Stimulated activated naive CD8-positive, alpha-beta T cell treated with anti-CD3 and anti-CD28 coated beads, Interleukin-15, Interleukin-2, amounts not matched to agents 100 ng/mL and 50 ng/mL, for 24 hours (primary cell): Measurements from ENCODE around the gene CBLIF.
"Not testable (repeated sequence)": the region's sequence is repeated elsewhere in the genome, so short reads cannot be mapped to it uniquely, and the experiment has no call there.

Experiments
- H3K27ac Mint-ChIP-seq: one replicate; pipeline ENCODE4 v1.8.0; 2021; ENCODE audit warnings: mild to moderate bottlenecking, mixed read lengths
- H3K27me3 Mint-ChIP-seq: one replicate; pipeline ENCODE4 v1.8.0; 2021; ENCODE audit warnings: mixed read lengths
- H3K36me3 Mint-ChIP-seq: one replicate; pipeline ENCODE4 v1.8.0; 2021; ENCODE audit warnings: low read depth, mixed read lengths
- H3K4me1 Mint-ChIP-seq: one replicate; pipeline ENCODE4 v1.8.0; 2021; ENCODE audit warnings: low read depth, mixed read lengths
- H3K4me3 Mint-ChIP-seq: one replicate; pipeline ENCODE4 v1.8.0; 2021; ENCODE audit warnings: mild to moderate bottlenecking, mixed read lengths
- H3K9me3 Mint-ChIP-seq: one replicate; pipeline ENCODE4 v1.8.0; 2021; ENCODE audit warnings: mixed read lengths

CBLIF gene

DNA sequence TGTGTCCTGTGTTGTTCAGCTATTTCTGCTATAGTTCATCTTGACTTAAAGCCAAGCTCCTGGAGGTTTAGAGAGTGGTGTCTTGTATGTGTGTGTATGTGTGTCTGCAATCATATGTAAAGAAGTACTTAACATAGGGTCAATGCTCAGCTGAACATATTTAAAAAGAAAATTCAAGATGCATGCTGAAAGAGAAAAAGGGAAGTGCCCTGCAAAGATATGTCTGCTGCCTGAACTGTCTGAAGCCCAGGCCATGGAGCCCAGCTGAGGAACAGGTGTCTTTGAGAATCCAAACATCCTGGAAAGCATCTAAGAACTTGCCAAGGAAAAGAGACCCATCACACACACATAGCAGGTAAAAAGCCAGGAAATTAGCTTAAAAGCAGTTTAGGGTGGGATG is 14.4 kb upstream of the CBLIF start:
- Mint-ChIP-seq H3K36me3 (no peaks in the 10 kb centered on the region), H3K4me1 (peaks cover 32% of the 10 kb centered on the region), H3K27me3 (peaks cover 11% of the 10 kb centered on the region), H3K4me3 (no peak overlapping the region), H3K9me3 (no peaks in the 10 kb centered on the region), H3K27ac (no peak overlapping the region)

DNA sequence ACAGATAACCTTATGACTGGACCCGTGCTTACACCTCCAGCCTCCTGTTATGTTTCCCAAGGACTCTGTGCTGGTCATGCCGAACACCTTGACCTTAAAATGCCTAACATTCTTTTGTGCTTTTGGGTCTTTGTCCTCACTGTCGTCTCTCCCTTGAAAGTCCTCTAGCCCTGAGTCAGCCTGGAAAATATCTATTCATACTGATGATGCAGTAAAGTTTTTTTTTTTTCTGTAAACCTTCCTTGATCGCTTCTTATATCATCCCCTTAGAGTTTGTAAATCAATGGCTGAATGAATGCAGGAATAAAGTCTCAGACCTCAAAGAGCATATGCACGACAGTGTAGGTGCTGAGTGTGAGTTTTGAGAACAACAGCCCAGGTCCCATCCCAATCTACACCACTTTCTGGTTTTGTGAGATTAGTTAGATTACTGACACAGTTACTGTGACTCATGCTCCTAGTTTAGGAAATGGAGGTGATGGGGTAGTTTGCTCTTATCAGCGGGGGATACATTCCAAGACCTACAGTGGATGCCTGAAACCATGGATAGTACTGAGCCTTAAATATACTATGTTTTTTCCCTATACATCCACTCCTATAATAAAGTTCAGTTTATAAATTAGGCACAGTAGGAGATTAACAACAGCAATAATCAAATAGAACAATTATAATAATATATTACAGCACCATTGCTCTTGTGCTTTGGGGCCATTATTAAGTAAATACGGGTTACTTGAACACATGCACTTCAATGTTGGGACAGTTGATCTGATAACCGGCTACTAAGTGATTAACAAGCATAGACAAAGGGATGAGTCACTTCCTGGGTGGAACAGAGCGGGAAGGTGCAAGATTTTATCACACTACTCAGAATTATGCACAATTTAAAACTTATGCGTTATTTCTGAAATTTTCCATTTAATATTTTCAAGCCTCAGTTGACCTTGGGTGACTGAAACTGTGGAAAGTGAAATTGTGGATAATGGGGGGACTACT is 12.4 kb upstream of the CBLIF start:
- Mint-ChIP-seq H3K4me1 (peaks cover 29% of the 10 kb centered on the region), H3K27me3 (peaks cover 11% of the 10 kb centered on the region), H3K27ac (peak overlapping the region; percentile 83), H3K4me3 (peak overlapping the region; percentile 2), H3K36me3 (no peaks in the 10 kb centered on the region), H3K9me3 (no peaks in the 10 kb centered on the region)

- no peak overlapping the region for H3K27ac Mint-ChIP-seq
- H3K4me1 Mint-ChIP-seq, result peaks cover 29% of the 10 kb centered on the region
- no peak overlapping the region for H3K4me3 Mint-ChIP-seq
These were observed 9.6 kb upstream of the CBLIF start for GRCh38 chr11:59854871-59855270.

DNA sequence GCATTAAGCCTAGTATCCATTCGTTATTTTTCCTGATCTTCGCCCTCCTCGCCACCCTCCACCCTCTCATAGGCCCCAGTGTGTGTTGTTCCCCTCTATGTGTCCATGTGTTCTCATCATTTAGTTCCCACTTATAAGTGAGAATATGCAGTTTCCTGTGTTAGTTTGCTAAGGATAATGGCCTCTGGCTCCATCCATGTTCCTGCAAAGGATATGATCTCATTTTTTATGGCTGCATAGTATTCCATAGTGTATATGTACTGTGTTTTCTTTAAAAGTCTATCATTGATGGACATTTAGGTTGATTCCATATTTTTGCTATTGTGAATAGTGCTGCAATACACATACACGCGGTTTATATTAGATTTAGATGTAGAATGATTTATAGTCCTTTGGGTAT is 6.1 kb upstream of the CBLIF start:
- H3K27me3 Mint-ChIP-seq, result peaks cover 11% of the 10 kb centered on the region
- H3K27ac Mint-ChIP-seq, result not testable (repeated sequence)

More at GRCh38 chr11:59854871-59855270, 9.6 kb upstream of the CBLIF start:
- H3K36me3 Mint-ChIP-seq, result no peaks in the 10 kb centered on the region
- H3K27me3 Mint-ChIP-seq, result peaks cover 8% of the 10 kb centered on the region
- no peaks in the 10 kb centered on the region for H3K9me3 Mint-ChIP-seq

DNA sequence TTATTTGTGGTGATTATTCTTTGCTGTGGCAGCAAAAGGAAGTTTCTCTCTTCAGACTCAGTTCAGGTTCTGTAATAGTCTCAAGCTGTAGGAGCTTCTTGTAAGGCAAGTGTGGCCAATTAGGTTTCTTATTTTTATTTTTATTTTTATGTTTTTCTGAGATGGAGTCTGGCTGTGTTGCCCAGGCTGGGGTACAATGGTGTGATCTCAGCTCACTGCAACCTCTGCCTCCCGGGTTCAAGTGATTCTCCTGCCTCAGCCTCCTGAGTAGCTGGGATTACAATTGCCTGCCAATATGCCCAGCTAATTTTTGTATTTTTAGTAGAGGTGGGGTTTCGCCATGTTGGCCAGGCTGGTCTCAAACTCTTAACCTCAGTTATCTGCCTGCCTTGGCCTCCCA is 4.3 kb upstream of the CBLIF start:
- H3K36me3 Mint-ChIP-seq, H3K27me3 Mint-ChIP-seq, H3K4me1 Mint-ChIP-seq, H3K4me3 Mint-ChIP-seq, H3K27ac Mint-ChIP-seq, H3K9me3 Mint-ChIP-seq: not testable (repeated sequence)

More for the DNA sequence above, 6.1 kb upstream of the CBLIF start:
- not testable (repeated sequence) for H3K4me3 Mint-ChIP-seq, H3K9me3 Mint-ChIP-seq, H3K4me1 Mint-ChIP-seq, H3K36me3 Mint-ChIP-seq

DNA sequence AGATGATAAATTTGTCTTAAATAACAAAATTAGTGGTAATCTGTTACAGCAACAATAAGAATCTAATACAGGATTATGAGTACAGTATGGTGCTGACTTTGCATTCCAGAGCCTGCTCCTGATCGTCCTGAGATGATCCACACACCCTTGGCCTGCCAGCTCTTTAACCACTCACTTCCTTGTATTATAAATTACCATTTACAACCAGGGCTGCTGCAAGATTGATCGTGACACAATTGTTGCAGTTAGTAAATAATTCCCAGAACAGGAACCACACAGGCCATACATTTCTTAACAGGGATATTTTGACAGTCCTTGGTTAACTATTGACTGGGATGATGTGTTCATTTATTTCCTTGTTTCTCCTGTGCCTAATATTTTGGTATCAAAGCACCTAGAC is 3.8 kb upstream of the CBLIF start:
- peaks cover 3% of the 10 kb centered on the region for H3K9me3 Mint-ChIP-seq
- no peaks in the 10 kb centered on the region for H3K4me1 Mint-ChIP-seq
- peaks cover 4% of the 10 kb centered on the region for H3K27me3 Mint-ChIP-seq
- no peak overlapping the region for H3K4me3 Mint-ChIP-seq
- no peak overlapping the region for H3K27ac Mint-ChIP-seq
- no peaks in the 10 kb centered on the region for H3K36me3 Mint-ChIP-seq

DNA sequence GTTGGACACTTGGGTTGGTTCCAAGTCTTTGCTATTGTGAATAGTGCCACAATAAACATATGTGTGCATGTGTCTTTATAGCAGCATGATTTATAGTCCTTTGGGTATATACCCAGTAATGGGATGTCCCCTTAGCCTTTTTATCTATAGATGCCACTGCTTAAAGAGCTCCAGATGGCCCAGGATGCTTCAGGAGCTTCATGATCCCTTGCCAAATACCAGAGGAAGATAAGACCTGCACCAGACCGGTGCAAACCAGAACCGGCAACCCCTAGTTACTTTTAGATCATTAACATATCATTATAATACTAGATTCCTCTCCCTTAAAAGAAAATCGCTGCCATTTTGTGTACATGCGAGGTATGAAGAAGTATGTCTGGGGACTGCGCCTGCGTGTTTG is 3.1 kb upstream of the CBLIF start:
- not testable (repeated sequence) for H3K4me1 Mint-ChIP-seq, H3K4me3 Mint-ChIP-seq, H3K27ac Mint-ChIP-seq, H3K27me3 Mint-ChIP-seq, H3K36me3 Mint-ChIP-seq, H3K9me3 Mint-ChIP-seq

DNA sequence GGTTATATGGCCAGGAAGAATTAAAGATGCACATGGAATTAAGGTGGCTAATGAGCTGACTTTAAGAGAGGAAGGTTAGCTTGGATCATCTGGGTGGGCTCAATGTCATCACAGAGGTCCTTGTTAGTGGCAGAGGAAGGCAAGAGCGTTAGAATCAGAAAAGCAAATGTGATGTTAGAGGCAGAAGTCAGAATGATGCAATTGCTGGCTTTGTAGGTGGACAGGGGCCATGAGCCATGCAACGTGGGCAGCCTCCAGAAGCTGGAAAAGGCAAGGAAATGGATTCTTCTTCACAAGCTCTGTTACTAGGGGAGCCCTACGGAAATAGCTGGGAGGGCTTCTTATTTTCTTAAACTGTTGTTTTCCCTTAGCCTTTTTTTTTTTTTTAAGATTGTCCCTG is 2.3 kb upstream of the CBLIF start:
- Mint-ChIP-seq H3K4me1 (no peaks in the 10 kb centered on the region), H3K27me3 (peaks cover 4% of the 10 kb centered on the region), H3K36me3 (no peaks in the 10 kb centered on the region), H3K9me3 (peaks cover 3% of the 10 kb centered on the region), H3K4me3 (no peak overlapping the region), H3K27ac (no peak overlapping the region)

DNA sequence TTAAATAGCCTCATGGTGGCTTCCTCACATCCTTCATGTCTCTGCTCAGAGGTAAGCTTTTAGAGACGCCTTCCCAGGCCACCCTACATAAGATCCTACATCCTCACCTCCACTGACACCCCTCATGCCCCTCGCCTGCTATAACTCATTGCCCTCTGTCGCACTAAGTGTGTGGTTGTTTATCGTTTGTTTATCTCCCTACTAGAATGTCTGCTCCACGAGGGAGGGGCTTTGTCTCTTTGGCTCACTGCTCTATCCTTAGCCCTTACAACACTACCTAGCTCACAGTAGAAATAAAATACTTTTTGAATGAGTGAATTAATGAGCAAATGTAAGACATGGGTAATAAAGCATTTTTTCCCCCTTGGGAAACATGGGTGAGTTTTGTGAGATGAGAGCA is 1.3 kb upstream of the CBLIF start:
- Mint-ChIP-seq H3K27me3 (peaks cover 7% of the 10 kb centered on the region), H3K36me3 (no peaks in the 10 kb centered on the region), H3K4me1 (no peaks in the 10 kb centered on the region), H3K9me3 (peaks cover 3% of the 10 kb centered on the region), H3K27ac (no peak overlapping the region), H3K4me3 (no peak overlapping the region)

- H3K9me3 Mint-ChIP-seq, result peaks cover under 1% of the 10 kb centered on the region
- H3K36me3 Mint-ChIP-seq, result no peaks in the 10 kb centered on the region
- H3K27me3 Mint-ChIP-seq, result peaks cover 3% of the 10 kb centered on the region
- no peak overlapping the region for H3K27ac Mint-ChIP-seq
- no peak overlapping the region for H3K4me3 Mint-ChIP-seq
- no peaks in the 10 kb centered on the region for H3K4me1 Mint-ChIP-seq
These were observed 3.0 kb downstream of the CBLIF start for GRCh38 chr11:59842316-59842715.

DNA sequence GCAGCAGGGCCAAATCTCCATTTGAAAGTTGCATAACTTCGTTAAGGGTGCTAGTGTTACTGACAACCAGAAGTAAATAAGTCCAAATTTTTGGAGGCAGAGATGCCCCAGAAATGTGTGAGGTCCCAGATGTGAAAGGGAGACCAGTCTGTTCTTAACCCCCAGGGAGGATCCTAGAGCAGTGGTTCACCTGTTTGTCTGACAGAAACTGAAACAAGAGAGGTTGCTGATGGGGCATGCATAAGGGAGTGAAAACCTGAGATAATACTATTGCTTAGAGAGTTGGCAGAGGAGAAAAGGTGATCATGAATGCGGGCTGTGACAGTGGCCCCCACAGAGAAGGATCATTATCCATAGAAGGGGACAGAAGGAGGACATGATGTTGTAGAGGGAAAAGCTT is 3.8 kb downstream of the CBLIF start:
- no peaks in the 10 kb centered on the region for H3K4me1 Mint-ChIP-seq
- no peaks in the 10 kb centered on the region for H3K36me3 Mint-ChIP-seq
- no peak overlapping the region for H3K27ac Mint-ChIP-seq
- H3K9me3 Mint-ChIP-seq, result no peaks in the 10 kb centered on the region
- no peak overlapping the region for H3K4me3 Mint-ChIP-seq
- H3K27me3 Mint-ChIP-seq, result peaks cover 3% of the 10 kb centered on the region

DNA sequence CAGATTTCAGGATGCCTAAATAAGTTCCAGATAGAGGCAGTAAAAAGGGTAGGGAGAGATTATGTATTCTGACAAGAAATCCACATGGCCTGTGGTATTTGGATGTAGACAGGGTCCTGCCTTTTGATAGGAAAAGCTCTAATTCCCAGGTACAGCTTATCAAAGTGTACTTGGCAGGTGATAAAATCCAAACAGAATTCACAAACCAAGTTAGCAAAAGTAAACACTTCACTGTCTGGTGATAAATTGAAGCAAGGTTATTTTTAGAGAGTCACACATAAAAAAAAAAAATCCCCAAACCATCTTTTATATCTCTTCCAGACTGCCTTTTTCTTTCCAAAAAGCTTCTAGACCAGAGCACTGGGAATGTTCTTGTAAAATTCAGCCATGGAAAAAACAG is 5.7 kb downstream of the CBLIF start:
- H3K27me3 Mint-ChIP-seq, result peaks cover 7% of the 10 kb centered on the region
- H3K4me3 Mint-ChIP-seq, result no peak overlapping the region
- H3K4me1 Mint-ChIP-seq, result no peaks in the 10 kb centered on the region
- no peaks in the 10 kb centered on the region for H3K9me3 Mint-ChIP-seq
- no peaks in the 10 kb centered on the region for H3K36me3 Mint-ChIP-seq
- no peak overlapping the region for H3K27ac Mint-ChIP-seq

DNA sequence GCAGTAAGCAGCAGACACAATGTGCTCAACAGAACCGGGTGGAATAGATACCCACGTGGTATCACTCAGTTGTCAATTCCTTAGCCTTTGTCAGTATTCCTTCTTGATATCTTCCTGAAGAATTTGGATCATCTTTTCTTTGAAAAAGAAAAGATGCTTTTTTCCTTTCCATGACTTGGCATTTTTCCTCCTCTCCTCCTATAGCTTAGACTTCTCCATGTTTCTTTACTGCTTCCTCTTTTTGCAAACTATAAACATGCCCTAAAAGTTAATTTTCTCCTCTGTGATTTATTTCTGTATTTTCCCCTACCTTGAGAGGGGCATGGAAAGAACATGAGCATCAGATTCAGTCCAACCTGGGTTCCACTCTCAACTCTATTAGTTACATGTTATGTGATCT is 11.7 kb downstream of the CBLIF start:
- H3K36me3 Mint-ChIP-seq, result no peaks in the 10 kb centered on the region
- peaks cover 4% of the 10 kb centered on the region for H3K27me3 Mint-ChIP-seq
- H3K4me1 Mint-ChIP-seq, result peaks cover 8% of the 10 kb centered on the region
- no peaks in the 10 kb centered on the region for H3K9me3 Mint-ChIP-seq
- H3K4me3 Mint-ChIP-seq, result no peak overlapping the region
- H3K27ac Mint-ChIP-seq, result no peak overlapping the region

- peaks cover 8% of the 10 kb centered on the region for H3K4me1 Mint-ChIP-seq
- H3K4me3 Mint-ChIP-seq, result no peak overlapping the region
- no peaks in the 10 kb centered on the region for H3K9me3 Mint-ChIP-seq
- no peaks in the 10 kb centered on the region for H3K27me3 Mint-ChIP-seq
- H3K36me3 Mint-ChIP-seq, result no peaks in the 10 kb centered on the region
- no peak overlapping the region for H3K27ac Mint-ChIP-seq
These were observed 15.9 kb downstream of the CBLIF start for GRCh38 chr11:59829358-59829757.

DNA sequence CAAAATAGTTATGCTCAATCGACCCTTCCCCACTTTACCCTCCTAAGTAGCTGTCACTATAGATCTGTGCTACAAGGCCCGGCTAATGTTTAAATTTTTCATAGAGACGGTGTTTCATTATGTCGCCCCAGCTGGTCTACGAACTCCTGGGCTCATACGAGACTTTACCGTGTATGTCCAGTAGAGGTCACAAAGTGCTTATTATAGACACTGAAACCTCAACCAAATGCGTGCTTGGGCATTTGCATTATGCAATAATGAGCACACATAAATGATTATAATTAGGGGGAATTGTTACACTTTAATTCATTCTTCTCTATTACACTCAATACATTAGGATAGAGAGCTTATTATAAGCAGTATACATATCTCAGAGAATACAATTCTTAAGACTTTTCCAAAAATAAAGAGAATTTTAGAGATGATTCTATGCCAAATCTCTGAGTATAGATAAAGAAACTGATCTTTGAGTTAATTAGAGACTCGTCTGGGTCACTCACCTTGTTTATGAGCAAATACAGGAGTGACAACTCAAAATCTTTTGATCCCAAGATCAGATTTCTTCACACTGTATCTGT is 22.2 kb downstream of the CBLIF start:
- no peak overlapping the region for H3K27ac Mint-ChIP-seq
- no peaks in the 10 kb centered on the region for H3K27me3 Mint-ChIP-seq
- H3K4me3 Mint-ChIP-seq, result no peak overlapping the region
- no peaks in the 10 kb centered on the region for H3K36me3 Mint-ChIP-seq
- H3K9me3 Mint-ChIP-seq, result no peaks in the 10 kb centered on the region
- peaks cover 14% of the 10 kb centered on the region for H3K4me1 Mint-ChIP-seq
